ENCODE data around the gene FECH. TPM values are rescaled to one million over a fixed set of nuclear protein-coding genes. Genes with fewer than 3 reads are reported as not detected.

Gene FECH
- total and polyA plus RNA-seq, 9 of the 15 experiments (the other 6 are each of a cell fraction or from before 2014, with no cell fraction given) = 19.8 to 170 (median 56.8) TPM

GRCh38 chr18:57586251-57587049 is at the start of gene FECH (continued):
- TF ChIP-seq CBFA2T2 (conservative IDR thresholded peaks at IDR 0.05) (no peak), DNMT1 (IDR thresholded peaks at IDR 0.05) (no peak), MAX (CRISPR knock-in tag; IDR thresholded peaks at IDR 0.05) (no peak; the same call in 1 of the 2 replicates), RAD51 (IDR thresholded peaks at IDR 0.05; ENCODE audit: borderline replicate concordance, low read depth) (no peak), TRIM28 (IDR thresholded peaks at IDR 0.05) (no peak), MCM7 (IDR thresholded peaks at IDR 0.05) (no peak), ZNF707 (CRISPR knock-in tag; conservative IDR thresholded peaks at IDR 0.05) (no peak), MLX (CRISPR knock-in tag; conservative IDR thresholded peaks at IDR 0.05) (no peak), C11orf30 (IDR thresholded peaks at IDR 0.05; ENCODE audit: low read depth) (peak; percentile 94), ZNF354B (CRISPR knock-in tag; IDR thresholded peaks at IDR 0.05) (no peak), HCFC1 (IDR thresholded peaks at IDR 0.05; ENCODE audit: low read depth, low read length) (no peak), ZMIZ1 (IDR thresholded peaks at IDR 0.05; ENCODE audit: low read depth in 2 of 2, low read length in 2 of 2) (no peak), TEAD1 (CRISPR knock-in tag; IDR thresholded peaks at IDR 0.05) (no peak), ZNF232 (CRISPR knock-in tag; IDR thresholded peaks at IDR 0.05) (no peak; the same call in 1 of the 2 replicates), ATF1 (CRISPR knock-in tag; IDR thresholded peaks at IDR 0.05) (no peak), ATF1 (tag; IDR thresholded peaks at IDR 0.05) (0 out of 2 replicates have a peak, but pooled peaks have one; percentile 17), GABPB1 (CRISPR knock-in tag; IDR thresholded peaks at IDR 0.05) (no peak), ZNF239 (CRISPR knock-in tag; IDR thresholded peaks at IDR 0.05) (no peak), ZNF551 (CRISPR knock-in tag; IDR thresholded peaks at IDR 0.05) (no peak), TAF7 (tag; IDR thresholded peaks at IDR 0.05) (no peak), ZNF316 (IDR thresholded peaks at IDR 0.05) (peak; percentile 98), MECOM (CRISPR knock-in tag; IDR thresholded peaks at IDR 0.05) (no peak), MAFG (tag; conservative IDR thresholded peaks at IDR 0.05) (peak; percentile 97), HDGF (IDR thresholded peaks at IDR 0.05) (no peak), HDAC2 (IDR thresholded peaks at IDR 0.05) (no peak), HDAC1 (IDR thresholded peaks at IDR 0.05) (no peak), ZNF347 (CRISPR knock-in tag; IDR thresholded peaks at IDR 0.05; ENCODE audit: low read depth) (no peak), HNRNPH1 (optimal IDR thresholded peaks at IDR 0.05; ENCODE audit: low read depth, low read length) (no peak), NR2C2 (CRISPR knock-in tag; IDR thresholded peaks at IDR 0.05) (0 out of 2 replicates have a peak, but pooled peaks have one; percentile 8), NR2C2 (tag; IDR thresholded peaks at IDR 0.05) (peak; percentile 92)
